ENCODE results near the gene PLEK. TPM values are rescaled to one million over a fixed set of nuclear protein-coding genes. Genes with fewer than 3 reads are reported as not detected.

PLEK gene
- total and polyA plus RNA-seq, 2 donors (not counting 1 experiment from before 2014, with no cell fraction given) = not detected

DNA sequence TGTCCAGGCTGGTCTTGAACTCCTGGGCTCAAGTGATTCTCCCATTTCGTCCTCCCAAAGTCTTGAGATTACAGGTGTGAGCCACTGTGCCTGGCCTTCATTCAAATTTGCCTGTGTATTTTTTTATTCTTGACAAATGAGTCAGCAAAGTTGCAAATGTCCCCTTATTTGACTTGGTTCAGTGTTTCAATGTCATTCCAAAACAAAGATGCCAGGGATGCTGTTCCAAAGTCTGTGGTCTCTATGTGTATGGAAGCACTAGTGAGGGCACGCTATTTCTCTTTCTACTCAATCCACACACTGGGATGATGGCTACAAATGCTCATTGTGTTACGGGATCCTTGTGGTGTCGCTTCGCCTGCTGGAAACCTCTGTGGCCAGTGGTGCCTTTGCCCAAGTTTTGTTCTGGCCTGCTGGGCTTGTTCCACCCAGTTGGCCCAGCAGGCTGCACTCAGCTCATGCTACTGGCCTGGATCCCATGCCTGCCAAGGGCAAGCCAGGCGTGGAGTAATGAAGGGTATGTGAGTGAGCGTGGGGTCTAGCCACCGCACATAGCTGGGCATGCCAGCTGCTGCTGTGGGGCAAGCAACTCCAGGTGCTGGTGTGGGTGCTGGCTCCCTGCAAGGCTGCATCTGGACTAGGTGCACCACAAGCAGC is 66.4 kb downstream of the PLEK start:
- H3K27me3 ChIP-seq (ENCODE audit: control insufficient read depth, insufficient read depth, low read length) = no peaks in the 10 kb centered on the region
- no peak overlapping the region for H3K27ac ChIP-seq (ENCODE audit: insufficient read depth, low read length)
- no peaks in the 10 kb centered on the region for H3K4me1 ChIP-seq (ENCODE audit: control insufficient read depth, extremely low read depth, insufficient read depth, low read length)
- no peaks in the 10 kb centered on the region for H3K9me3 ChIP-seq (ENCODE audit: control insufficient read depth, insufficient read depth, low read depth, low read length)
- H3K4me2 ChIP-seq (ENCODE audit: extremely low read depth, insufficient read depth, low read length) = no peak overlapping the region
- no peaks in the 10 kb centered on the region for H3K36me3 ChIP-seq (ENCODE audit: control insufficient read depth, insufficient read depth, low read length)
- no peak overlapping the region for H3K4me3 ChIP-seq (replicated peaks in 1 of 4; ENCODE audit: control extremely low read depth in 1 of 4, insufficient read depth in 1 of 4, low read depth in 3 of 4, low read length in 4 of 4)
- no peak overlapping the region for H2AFZ ChIP-seq (ENCODE audit: low read length)
- H4K20me1 ChIP-seq (ENCODE audit: control insufficient read depth, extremely low read depth, insufficient read depth, low read length) = no peaks in the 10 kb centered on the region
- no peak for DNase-seq (ENCODE audit: low read depth in 2 of 2)
- no peak overlapping the region for H3K9ac ChIP-seq (ENCODE audit: insufficient read depth, low read length)
- TF ChIP-seq, protein P1, sequence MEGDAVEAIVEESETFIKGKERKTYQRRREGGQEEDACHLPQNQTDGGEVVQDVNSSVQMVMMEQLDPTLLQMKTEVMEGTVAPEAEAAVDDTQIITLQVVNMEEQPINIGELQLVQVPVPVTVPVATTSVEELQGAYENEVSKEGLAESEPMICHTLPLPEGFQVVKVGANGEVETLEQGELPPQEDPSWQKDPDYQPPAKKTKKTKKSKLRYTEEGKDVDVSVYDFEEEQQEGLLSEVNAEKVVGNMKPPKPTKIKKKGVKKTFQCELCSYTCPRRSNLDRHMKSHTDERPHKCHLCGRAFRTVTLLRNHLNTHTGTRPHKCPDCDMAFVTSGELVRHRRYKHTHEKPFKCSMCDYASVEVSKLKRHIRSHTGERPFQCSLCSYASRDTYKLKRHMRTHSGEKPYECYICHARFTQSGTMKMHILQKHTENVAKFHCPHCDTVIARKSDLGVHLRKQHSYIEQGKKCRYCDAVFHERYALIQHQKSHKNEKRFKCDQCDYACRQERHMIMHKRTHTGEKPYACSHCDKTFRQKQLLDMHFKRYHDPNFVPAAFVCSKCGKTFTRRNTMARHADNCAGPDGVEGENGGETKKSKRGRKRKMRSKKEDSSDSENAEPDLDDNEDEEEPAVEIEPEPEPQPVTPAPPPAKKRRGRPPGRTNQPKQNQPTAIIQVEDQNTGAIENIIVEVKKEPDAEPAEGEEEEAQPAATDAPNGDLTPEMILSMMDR (conservative IDR thresholded peaks at IDR 0.05 in 1 of 2, IDR thresholded peaks at IDR 0.05 in 1 of 2; ENCODE audit: low read depth in 1 of 2, low read length in 2 of 2) = no peak
- TF ChIP-seq EZH2 (IDR thresholded peaks at IDR 0.05; ENCODE audit: low read length, missing control alignments) = no peak
- no peaks in the 10 kb centered on the region for H3K79me2 ChIP-seq (ENCODE audit: control insufficient read depth, insufficient read depth, low read length)

DNA sequence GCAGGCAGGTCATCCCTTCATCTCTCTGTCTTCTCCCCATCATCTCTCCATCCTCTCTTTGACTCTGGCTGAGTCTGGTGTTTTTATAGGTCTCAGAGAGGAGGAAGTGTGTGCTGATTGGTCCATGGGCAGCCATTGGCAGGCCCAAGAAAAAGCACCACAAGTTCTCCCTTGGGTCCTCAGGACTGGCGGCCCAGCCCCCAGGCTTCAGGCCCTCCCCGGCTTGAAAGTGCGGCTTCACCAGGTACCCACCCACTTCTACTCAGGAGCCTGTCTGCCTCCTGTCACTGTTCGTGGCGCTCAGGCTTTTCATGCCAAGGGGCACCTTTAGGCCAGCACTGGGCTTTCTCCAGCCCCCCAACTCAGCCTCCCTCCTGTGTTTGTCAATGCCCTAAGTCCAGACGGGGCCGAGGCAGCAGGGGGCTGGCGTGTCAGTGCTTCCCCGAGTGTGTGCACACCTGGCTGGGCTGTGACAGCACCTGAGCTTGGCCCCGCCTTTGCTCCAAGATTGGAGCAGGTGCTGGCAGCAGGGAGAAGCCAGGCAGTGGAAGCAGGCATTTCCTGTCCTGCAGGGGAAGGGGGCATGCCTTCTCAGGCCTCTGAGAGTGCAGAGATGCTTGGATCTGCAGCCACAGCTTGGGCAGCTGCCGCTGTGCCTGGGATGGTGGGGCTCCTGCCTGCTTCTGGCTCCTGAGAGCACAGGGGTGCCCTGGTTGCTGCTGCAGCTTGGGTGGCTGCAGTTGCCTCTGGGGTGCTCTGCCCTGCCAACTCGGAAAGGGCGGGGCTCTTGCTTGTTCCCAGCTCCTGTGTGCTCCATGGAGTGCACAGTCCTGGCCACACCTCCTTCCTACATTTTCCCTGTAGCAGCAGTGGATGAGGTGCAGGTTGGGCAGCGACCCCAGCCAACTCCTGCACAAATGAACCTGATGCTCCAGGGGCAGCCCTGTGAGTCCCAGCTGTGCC is 67.9 kb downstream of the PLEK start:
- Histone ChIP-seq H3K4me3 (replicated peaks in 1 of 4; ENCODE audit: control extremely low read depth in 1 of 4, insufficient read depth in 1 of 4, low read depth in 3 of 4, low read length in 4 of 4) (no peak overlapping the region), H4K20me1 (ENCODE audit: control insufficient read depth, extremely low read depth, insufficient read depth, low read length) (no peaks in the 10 kb centered on the region), H2AFZ (ENCODE audit: low read length) (no peak overlapping the region), H3K79me2 (ENCODE audit: control insufficient read depth, insufficient read depth, low read length) (no peaks in the 10 kb centered on the region), H3K36me3 (ENCODE audit: control insufficient read depth, insufficient read depth, low read length) (no peaks in the 10 kb centered on the region), H3K9ac (ENCODE audit: insufficient read depth, low read length) (no peak overlapping the region), H3K4me1 (ENCODE audit: control insufficient read depth, extremely low read depth, insufficient read depth, low read length) (no peaks in the 10 kb centered on the region), H3K4me2 (ENCODE audit: extremely low read depth, insufficient read depth, low read length) (no peak overlapping the region), H3K9me3 (ENCODE audit: control insufficient read depth, insufficient read depth, low read depth, low read length) (no peaks in the 10 kb centered on the region), H3K27ac (ENCODE audit: insufficient read depth, low read length) (no peak overlapping the region), H3K27me3 (ENCODE audit: control insufficient read depth, insufficient read depth, low read length) (no peaks in the 10 kb centered on the region)
- TF ChIP-seq, protein P1 (conservative IDR thresholded peaks at IDR 0.05 in 1 of 2, IDR thresholded peaks at IDR 0.05 in 1 of 2; ENCODE audit: low read depth in 1 of 2, low read length in 2 of 2) = no peak
- no peak for TF ChIP-seq EZH2 (IDR thresholded peaks at IDR 0.05; ENCODE audit: low read length, missing control alignments)
- DNase-seq (ENCODE audit: low read depth in 2 of 2) = no peak

DNA sequence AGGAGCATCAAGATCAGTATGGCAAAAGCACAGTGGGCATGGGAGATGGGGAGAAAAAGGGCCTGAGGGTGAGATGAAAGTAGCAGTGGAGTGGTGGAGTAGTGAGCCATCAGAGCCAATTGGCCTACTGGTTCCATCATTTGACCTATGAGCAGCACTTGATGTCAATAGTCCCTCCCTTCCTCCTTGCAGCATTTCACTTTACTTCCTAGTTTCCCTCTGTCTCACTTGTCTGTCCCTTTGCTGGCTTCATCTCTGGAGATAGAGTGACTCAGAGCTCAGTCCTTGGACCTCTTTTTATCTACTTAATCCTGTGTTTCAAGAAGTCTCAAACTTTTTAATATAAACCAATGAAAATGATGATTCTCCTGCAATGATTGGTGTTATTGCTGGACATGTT is 69.9 kb downstream of the PLEK start:
- no peaks in the 10 kb centered on the region for H3K9me3 ChIP-seq (ENCODE audit: control insufficient read depth, insufficient read depth, low read depth, low read length)
- no peaks in the 10 kb centered on the region for H3K4me1 ChIP-seq (ENCODE audit: control insufficient read depth, extremely low read depth, insufficient read depth, low read length)
- H2AFZ ChIP-seq (ENCODE audit: low read length) = no peak overlapping the region
- no peak for DNase-seq (ENCODE audit: low read depth in 2 of 2)
- H3K9ac ChIP-seq (ENCODE audit: insufficient read depth, low read length) = no peak overlapping the region
- H3K27ac ChIP-seq (ENCODE audit: insufficient read depth, low read length) = no peak overlapping the region
- TF ChIP-seq, protein P1 (conservative IDR thresholded peaks at IDR 0.05 in 1 of 2, IDR thresholded peaks at IDR 0.05 in 1 of 2; ENCODE audit: low read depth in 1 of 2, low read length in 2 of 2) = no peak
- no peak for TF ChIP-seq EZH2 (IDR thresholded peaks at IDR 0.05; ENCODE audit: low read length, missing control alignments)
- H3K4me2 ChIP-seq (ENCODE audit: extremely low read depth, insufficient read depth, low read length) = no peak overlapping the region
- no peak overlapping the region for H3K4me3 ChIP-seq (replicated peaks in 1 of 4; ENCODE audit: control extremely low read depth in 1 of 4, insufficient read depth in 1 of 4, low read depth in 3 of 4, low read length in 4 of 4)
- no peaks in the 10 kb centered on the region for H3K36me3 ChIP-seq (ENCODE audit: control insufficient read depth, insufficient read depth, low read length)
- H4K20me1 ChIP-seq (ENCODE audit: control insufficient read depth, extremely low read depth, insufficient read depth, low read length) = no peaks in the 10 kb centered on the region
- H3K79me2 ChIP-seq (ENCODE audit: control insufficient read depth, insufficient read depth, low read length) = no peaks in the 10 kb centered on the region
- no peaks in the 10 kb centered on the region for H3K27me3 ChIP-seq (ENCODE audit: control insufficient read depth, insufficient read depth, low read length)

Data from fibroblast of lung (primary cell).